Neural progenitor cell (in vitro differentiated cells): ENCODE data around the gene TTC38.

Source experiments
- CTCF ChIP-seq: fragments of 200-600 bp; sonication (generic); IDR thresholded peaks from 2 replicates; pipeline ENCODE4 v1.5.1; 2017; ENCODE audit warnings: antibody characterized with exemption, mild to moderate bottlenecking
- EZH2phosphoT487 ChIP-seq: fragments of 200-600 bp; sonication (generic); IDR thresholded peaks from 2 replicates; pipeline ENCODE4 v1.6.1; 2017; ENCODE audit warnings: antibody characterized with exemption

- TF ChIP-seq CTCF = no peak
- TF ChIP-seq EZH2phosphoT487 = no peak
These were observed 8.4 kb upstream of the TTC38 start for GRCh38 chr22:46259374-46259773.
